Prostate gland (tissue), 2 donors: ENCODE measurements around the gene LRRN2.

Experiments
- CTCF ChIP-seq, 4 experiments: fragments of 200-600 bp in 2 of 4; fragments of 450-650 bp in 2 of 4; sonication (generic) in 2 of 4; IDR thresholded peaks; 1 replicate in 3 of 4; 2 replicates in 1 of 4; pipeline ENCODE4 v1.5.1; 2016 to 2019; ENCODE audit warnings: antibody characterized with exemption in 4 of 4, mild to moderate bottlenecking in 2 of 4, moderate library complexity in 2 of 4
- POLR2A ChIP-seq: fragments of 450-650 bp; IDR thresholded peaks from one replicate; pipeline ENCODE4 v1.6.1; 2016; ENCODE audit warnings: antibody characterized with exemption, mild to moderate bottlenecking
- POLR2AphosphoS5 ChIP-seq: sonication (generic); formaldehyde crosslinking; IDR thresholded peaks from one replicate; pipeline ENCODE4 v1.6.1; 2017; ENCODE audit warnings: antibody characterized with exemption

- no peak for TF ChIP-seq CTCF (IDR thresholded peaks at IDR 0.05)
- TF ChIP-seq POLR2A, result no peak
- no peak for TF ChIP-seq POLR2AphosphoS5
Observed at GRCh38 chr1:204688776-204689175, 3.2 kb upstream of the LRRN2 start.
